HG03558 (cell line): Measurements from ENCODE around the gene SYNJ2.

Experiments used
- ATAC-seq: cut with Tn5 transposase; IDR thresholded peaks from one replicate; pipeline ENCODE4 v1.9.1; 2021; ENCODE audit warnings: moderate number of reproducible peaks; ENCODE audit not compliant: unreplicated experiment; ENCODE audit errors: extremely low read depth

Gene SYNJ2

DNA sequence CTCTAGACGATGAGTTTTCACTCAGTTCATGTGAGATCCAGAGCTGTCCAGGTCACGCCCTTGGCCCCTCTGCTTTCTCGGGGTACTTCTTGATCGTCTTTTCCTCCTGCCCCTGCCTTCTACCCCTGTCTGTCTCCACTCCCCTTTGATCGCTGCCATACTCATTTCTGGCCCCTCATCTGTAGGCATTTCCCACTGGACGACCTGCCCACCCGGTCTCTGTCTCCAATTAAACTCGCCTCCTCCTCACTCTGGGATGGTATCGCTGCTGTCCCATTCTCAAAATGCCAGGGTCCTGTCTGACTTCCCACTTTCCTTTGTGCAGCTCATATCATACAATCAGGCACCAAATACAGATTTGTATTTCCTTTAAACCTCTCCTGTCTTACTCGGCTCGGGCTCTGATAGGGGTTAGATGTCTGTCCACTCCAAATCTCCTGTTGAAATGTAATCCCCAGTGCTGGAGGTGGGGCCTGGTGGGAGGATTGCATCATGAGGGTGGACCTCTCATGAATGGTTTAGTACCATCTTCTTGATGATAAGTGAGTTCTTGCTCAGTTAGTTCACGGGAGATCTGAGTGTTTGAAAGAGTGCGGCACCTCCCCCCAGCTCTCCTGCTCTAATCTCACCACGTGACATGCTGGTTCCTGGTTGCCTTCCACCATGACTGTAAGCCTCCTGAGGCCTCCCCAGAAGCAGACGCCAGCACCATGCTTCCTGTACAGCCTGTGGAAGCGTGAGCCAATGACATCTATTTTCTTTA lies 3.5 kb upstream of the SYNJ2 start:
- no peak for ATAC-seq

DNA sequence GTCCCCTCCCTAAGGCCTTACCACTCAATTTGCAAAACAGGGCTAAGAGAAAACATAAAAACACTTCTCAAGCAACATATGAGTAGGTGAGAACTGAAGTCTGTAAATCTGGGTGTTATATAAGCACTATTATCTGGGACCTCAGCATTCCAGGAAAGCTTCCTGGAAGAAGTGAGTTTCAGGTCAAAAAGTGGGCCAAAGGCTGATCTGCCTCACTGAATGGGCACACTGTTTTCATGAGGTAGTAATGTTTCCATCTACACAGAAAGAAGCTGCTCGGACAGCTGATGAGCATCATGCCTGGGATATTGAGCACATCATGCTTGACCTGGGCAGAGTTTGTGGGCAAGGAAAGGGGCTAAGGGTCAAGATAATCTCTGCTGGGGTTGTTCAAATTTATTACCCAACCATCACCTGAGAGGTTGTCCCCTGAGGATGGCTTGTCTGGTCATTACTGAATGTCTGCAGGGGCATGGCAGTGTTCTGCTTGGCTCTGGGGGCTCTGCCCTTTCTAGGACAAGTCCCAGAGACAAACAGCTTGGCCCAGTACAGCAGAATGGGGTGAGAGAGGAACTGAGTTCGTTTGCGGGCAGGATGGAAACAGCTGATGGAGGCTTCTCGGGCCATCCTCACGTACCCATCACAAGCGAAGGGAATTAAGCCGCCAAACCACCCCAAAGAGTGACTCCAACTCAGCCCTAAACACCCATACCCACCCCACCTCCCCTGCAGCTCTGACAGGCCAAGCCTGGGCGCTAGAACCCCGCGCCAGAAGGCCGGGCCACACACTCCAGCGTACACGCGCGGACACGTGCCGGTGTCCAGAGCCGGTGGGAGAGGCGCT lies 1.2 kb upstream of the SYNJ2 start:
- no peak for ATAC-seq

DNA sequence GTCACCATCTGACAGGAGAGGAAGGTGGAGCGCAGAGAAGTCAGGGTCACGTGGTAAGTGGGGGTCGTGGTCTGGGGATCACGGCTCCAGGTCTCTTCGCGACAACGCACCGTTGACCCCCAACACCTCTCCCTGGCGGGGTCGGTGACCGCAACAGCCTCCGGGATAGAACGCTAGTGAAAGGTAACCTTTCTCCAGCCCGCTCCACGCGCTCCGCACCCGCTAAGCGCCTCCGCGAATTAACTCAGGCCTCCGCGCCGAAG lies 600 bp upstream of the SYNJ2 start:
- ATAC-seq, result no peak

DNA sequence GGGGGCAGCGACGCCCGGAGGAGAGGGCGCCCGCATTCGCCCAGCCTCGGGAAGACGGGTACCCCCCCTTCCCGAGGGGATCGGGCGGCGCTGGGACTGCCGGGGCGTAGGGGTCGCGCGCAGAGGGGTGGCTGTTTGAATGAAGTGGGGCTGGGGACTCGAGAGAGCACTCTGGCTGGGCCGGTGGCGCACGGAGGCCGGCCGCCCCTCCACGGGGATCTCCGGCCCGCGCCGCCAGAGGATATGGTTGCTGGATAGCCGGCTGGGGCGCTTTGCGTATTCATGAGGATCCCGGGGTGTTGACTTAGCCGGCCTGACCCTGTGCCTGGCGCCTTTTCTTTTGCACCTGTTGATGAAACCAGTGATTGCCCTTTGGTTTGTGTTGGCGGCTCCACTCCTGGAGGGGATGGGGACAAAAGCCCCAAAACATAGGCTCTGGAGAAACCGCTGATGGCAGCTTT lies 469 bp downstream of the SYNJ2 start:
- ATAC-seq, result no peak

GRCh38 chr6:157982563-157983405 lies 1.1 kb downstream of the SYNJ2 start:
- ATAC-seq, result no peak

DNA sequence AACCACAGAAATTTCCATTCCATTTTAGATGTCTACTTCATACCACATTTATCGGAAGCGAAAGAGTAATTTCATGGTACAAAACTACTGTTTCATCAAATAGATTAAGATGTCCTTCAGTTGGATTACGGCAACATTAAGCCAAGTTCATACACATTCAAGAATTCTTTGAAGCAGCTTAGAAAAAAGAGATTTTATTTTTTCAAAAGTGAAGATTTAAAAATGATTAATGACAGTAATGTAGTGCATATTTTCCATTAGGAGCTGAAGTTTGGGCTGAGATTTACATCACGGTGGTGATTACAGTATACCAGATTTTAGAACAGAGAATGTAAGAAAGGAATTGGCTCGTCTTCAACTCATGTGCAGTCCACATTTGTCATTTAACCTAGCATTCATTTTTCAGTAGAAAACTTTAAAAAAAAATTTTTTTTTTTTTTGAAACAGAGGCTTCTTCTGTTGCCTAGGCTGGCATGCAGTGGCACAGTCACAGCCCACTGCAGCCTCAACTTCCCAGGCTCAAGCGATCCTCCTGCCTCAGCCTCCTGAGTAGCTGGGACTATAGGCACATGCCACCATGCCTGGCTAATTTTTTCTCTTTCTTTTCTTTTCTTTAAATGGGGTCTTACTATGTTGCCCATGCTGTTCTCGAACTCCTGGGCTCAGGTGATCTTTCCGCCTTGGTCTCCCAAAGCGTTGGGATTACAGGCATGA lies 1.9 kb downstream of the SYNJ2 start:
- ATAC-seq, result no peak

DNA sequence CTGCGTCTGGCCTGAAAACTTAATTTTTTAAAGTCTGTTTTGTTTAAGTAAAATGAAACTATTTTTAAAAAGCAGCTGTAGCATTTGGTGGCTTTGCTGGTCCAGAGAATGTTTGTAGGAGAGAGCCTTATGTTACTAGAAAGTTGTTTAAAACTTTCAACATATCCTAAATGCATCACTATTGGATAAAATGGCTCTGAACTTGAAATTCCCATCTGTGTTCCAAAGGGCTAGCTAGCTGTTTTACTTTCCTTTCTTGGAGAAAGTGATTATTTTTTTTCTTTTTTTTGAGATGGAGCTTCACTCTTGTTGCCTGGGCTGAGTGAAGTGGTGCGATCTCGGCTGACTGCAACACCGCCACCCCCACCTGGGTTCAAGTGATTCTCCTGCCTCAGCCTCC lies 2.5 kb downstream of the SYNJ2 start:
- ATAC-seq, result no peak

DNA sequence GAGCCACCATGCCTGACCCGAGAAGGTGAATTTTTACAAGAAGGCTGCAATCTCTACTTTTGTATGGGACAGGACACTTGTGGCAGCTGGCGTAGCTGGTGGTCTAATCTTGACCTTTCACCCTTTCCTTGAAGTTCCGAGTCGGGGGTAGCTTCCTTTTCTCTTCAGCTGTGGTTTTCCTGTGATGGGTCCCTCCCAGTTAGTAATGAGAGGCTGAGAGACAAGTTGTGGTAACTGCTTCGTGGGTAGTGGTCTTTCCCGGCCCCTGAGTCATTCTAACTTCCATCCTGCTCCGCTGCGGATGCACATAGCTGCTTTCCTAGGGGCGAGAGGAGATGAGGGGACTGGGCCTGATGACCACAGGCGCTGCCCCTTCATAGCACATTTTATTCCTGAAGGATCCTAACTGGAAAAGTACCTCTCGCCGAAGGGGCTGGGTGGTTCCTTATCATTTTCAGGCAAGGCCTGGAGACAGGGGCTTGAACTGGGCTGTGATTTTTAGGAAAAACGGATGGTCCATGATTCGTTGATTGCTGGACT lies 3.1 kb downstream of the SYNJ2 start:
- no peak for ATAC-seq

DNA sequence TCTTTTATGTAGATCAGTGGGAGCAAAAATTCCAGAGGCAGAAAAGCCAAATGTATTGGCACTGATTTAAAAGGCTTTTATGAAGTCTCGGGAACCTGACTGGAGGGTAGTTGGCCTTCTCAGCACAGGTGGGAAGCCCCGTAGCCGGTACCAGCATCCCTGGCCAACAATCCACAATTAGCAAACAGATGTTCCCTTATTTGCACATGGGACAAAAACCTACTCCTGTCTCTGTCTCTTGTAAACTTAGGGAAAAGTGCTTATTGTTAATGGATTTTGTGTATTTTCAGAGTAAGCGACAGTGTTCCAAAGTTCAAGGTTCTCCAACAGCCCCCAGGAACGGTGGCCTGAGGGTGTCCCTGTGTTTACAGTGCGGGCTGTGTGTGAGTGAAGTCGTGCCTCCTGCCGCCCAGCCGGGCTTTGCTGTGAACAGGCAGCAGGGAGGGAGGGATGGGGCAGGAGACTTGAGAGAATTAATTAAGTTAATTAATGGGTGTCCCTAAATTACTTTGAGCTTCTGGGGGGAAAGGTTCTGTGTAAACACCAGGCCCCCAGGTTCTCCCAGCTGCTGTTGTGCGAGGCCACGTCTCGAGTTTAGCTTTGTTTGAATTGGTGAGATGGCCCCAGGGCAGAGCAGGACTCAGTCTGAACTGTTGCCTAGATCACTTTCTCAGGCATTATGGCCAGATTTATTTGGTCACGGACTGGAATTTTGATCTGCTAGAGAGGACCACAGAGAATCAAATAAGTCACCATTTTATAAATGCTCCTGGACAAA lies 3.9 kb downstream of the SYNJ2 start:
- ATAC-seq, result no peak

DNA sequence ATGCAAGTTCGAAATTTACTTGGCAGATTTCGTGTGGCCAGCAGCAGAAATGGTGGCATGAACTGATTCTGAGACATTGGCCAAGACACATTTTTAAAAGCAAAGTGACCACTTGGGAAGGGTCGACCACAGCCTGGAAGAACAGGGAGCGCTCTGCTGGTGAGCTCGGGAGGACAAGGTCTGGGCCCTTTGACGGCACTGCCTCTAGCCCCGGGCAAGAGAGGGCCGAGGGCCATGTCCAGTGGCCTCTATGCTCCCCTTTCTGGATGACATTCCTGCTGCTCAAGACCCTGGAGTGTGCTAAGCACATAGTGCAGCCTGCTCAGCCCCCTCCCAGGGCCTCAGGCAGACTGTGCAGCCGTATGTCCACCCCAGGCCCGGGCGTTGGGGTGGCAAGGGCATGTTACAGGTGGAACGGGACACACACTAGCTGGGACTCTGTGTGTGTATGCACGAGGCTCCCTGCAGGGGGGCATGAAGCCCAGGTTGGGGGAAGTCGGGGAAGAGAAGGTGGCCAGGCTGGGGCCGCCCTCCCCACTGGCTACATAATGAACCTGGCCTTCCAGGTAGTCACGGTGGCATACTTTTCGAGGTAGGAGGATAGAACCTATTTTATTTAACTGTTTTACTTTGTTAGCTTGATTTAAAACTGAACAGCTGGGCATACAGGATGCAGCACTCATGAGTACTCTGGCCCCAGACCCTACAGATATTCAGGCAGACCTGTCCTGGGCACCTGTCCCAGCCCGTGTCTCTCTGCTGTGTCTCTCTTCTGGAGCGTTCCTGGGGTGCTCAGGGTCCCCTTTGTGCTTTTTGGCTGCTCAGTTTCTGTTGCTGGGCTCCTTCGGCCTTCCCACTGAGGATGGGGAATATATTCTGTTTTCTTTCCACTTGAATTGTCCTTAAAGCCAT lies 6.4 kb downstream of the SYNJ2 start:
- ATAC-seq, result no peak

DNA sequence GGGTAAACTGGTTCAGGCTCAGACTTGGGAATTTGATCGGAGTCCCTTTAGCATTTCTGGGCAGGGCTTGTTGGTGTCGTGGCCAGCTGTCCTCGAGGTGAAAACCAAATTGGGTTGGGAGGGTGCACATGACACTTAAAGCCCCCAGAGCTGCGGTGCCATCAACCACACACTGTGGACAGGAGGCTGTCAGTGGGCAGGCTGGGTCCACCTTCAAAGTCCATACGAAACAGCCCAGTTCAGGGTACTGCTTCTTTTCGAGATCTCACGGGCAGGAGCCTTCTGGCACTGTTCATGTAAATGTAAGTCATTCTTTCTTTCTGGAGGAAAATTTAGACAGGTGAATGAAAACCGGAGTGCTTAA lies 7.0 kb downstream of the SYNJ2 start:
- ATAC-seq, result no peak

DNA sequence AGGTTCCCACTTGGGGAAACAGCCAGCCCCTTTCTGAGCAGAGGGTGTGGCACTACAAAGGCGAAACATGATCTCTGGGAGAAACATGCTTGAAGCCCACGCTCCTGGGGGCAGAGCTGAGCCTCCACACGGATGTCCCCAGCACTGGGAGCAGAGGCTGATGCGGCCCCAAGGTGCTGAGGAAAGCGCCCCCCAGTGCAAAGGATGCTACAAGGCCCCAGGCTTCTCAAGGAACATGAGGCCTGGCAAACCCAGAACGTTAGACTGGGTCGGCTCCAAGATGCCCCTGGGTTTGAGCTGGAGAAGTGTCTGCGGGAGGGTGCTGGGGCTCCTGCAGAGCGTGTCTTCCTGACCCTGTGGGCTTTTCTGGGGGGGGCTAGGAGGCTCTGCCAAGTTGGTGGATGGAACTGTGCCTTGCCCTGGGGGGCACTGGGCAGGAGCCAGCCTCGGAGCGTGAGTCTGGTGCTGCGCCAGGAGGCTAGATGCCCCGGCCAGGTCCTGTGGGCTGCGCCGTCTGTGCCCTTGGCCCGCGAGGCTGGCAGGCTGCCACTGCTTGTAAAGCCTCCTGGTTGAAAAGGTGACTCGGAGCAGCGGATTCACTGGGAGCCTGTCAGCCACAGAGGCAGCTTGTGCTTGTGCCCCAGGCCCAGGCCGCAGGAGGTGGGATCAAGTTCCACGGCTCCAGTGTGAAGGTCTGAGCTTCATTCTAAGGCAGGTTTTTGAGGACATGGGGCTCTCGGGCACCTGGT lies 8.1 kb downstream of the SYNJ2 start:
- no peak for ATAC-seq

DNA sequence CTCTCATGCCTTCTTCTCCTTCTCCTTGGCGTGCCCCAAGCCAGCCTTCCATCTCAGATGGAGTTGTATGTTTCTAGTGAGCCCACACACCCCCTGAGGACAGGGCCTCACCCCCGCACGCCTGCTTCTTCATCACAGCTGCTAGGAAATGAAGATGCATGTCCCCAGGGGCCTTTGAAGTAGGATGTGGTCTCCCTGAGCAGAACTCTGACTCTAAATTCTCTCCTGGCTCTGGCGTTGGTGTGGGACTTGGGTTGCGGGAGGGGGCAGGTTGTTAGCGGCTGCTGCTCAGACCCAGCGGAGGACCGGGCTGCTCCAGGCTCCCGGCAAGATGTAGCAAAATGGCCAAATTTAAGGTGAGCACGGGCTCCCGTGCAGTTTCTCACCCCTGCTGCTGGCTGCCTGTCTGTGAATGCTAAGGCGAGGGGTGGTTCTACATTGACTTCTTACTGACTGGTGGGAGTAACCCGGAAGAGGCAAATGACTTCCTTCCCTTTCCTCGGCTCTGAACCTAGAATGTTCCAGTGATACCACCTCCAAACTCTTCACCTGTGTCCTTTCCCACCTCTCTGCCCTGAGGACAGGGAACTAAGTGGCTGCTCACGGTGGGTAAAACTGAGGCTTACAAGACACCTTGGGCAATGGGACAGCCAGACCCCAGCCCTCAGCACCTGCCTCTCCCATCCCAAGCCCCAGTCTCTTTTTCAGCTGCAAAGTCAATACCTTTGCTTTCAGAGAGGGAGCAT lies 8.8 kb downstream of the SYNJ2 start:
- ATAC-seq, result no peak

DNA sequence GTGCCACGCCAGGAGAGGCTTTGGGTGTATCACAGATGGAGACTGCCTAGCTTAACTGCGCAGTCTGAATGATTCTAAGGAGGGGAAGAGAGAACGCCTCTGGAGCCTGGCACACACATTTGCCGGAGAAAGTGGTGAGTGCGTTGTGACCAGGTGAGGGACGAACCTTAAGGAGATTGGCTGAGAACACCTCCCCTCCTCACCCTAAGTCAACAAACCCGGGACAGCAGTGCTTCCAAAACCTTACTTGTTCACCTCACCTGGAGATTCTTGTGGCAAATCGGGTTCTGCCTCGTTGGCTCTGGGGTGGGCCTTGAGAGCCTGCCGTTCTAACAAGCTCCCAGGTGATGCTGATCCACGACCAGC lies 9.4 kb downstream of the SYNJ2 start:
- ATAC-seq, result no peak

DNA sequence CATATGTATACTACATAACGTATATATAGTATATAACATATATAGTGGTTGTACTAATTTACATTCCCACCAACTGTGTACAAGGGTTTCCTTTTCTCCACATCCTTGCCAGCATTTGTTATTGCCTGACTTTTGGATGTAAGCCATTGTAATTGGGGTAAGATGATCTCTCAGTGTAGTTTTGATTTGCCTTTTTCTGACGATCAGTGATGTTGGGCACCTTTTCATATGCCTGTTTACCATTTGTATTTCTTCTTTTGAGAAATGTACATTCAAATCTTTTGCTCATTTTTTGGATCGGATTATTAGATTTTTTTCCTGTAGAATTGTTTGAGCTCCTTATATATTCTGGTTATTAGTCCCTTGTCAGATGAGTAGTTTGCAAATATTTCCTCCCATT lies 11.4 kb downstream of the SYNJ2 start:
- no peak for ATAC-seq

DNA sequence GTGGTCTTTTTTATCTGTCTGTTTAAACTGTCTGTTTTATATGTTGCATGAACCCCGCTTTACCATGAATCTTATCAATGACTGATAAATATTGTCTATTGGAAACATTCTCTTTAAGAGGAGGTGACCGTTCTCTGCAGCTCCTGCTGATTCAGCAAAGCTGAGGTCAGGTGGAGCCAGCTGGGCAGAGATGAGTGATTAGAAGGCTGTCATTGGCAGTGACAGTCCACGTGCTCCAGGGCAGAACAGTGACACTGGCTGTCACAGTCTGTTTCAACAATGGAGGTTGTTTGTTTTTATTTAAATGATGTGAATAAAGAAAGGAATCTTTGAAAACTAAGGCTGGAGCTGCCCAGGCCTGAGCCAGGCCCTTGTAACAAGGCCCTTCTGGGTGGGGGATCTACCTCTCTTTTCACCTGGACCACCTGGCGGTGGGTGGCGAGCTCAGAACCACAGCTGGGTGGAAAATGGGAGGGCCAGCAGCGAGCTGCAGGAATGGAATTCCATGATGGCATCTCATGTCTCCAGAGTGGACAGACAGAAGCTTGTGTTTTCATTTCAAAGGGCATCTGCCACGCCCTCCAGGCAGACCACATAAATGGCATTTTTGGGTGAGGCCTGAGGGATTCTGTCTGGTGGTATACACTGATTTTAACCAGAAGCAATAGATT lies 12.6 kb downstream of the SYNJ2 start:
- ATAC-seq, result no peak

DNA sequence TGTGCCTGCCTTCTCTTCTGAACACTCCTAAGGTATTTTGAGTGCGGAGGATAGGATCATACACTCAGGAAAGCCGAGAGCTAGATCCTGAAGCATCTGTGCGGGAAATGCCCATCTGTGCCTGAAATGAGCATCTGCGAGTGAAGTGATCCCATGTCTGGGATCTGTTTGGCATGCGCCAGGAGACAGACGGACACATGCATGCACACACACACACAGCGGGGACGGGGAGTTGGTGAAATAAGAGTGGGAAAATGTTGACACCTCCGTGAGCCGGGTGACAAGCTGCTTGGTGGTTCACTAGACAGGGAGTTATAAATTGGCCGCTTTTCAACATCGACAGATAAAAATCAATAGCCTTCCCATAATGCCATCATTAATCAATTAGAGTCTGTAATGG lies 13.8 kb downstream of the SYNJ2 start:
- ATAC-seq, result no peak
